RWPE1 (cell line): ENCODE results near the gene TSBP1.

Experiments used
- CTCF ChIA-PET: fragments of 350-600 bp; sonication (Branson Sonifier 250); formaldehyde crosslinking; extraction: SDS; loops from one replicate; lab custom pipeline; 2021; lab: Yijun Ruan, JAX
- POLR2A ChIA-PET: fragments of 400-600 bp; formaldehyde crosslinking; extraction: SDS; loops from one replicate; lab custom pipeline; 2020; ENCODE audit warnings: antibody characterized with exemption; ENCODE audit not compliant: low non-redundant PET; lab: Yijun Ruan, JAX
- DNase-seq: peaks from one replicate; pipeline ENCODE4 v3.0.0; 2012; ENCODE audit warnings: low spot score
- H3K27ac ChIP-seq: fragments of 450-650 bp; 2 replicates; pipeline ENCODE4 v1.5.1; 2017
- TF ChIP-seq, protein P1 (sequence below): fragments of 450-650 bp; conservative IDR thresholded peaks from 2 replicates; pipeline ENCODE4 v1.5.1; 2017; ENCODE audit warnings: low read depth, mild to moderate bottlenecking

The TSBP1 gene

DNA sequence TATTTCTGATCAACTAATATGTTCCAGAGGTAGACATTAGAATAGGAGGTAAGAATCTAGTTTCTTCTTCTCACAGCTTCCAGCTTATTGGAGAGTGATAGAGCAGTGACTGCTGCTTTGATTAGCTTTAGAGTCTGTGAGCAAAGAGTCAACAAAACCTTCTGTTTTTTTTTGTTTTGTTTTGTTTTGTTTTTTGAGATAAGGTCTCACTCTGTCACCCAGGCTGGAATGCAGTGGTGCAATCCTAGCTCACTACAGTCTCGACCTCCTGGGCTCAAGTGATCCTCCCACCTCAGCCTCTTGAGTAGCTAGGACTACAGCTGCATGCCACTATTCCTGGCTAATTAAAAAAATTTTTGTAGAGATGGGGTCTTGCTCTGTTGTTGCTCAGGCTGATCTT lies 39.3 kb downstream of the TSBP1 start:
- ChIA-PET POLR2A (no interaction called here), CTCF (interaction anchor here (0.6 to 0.7 kb wide), 2 partner anchors 54 to 72 kb away, joined by 3 to 4 read pairs; no protein-coding TSS in a partner anchor)
- TF ChIP-seq, protein P1, sequence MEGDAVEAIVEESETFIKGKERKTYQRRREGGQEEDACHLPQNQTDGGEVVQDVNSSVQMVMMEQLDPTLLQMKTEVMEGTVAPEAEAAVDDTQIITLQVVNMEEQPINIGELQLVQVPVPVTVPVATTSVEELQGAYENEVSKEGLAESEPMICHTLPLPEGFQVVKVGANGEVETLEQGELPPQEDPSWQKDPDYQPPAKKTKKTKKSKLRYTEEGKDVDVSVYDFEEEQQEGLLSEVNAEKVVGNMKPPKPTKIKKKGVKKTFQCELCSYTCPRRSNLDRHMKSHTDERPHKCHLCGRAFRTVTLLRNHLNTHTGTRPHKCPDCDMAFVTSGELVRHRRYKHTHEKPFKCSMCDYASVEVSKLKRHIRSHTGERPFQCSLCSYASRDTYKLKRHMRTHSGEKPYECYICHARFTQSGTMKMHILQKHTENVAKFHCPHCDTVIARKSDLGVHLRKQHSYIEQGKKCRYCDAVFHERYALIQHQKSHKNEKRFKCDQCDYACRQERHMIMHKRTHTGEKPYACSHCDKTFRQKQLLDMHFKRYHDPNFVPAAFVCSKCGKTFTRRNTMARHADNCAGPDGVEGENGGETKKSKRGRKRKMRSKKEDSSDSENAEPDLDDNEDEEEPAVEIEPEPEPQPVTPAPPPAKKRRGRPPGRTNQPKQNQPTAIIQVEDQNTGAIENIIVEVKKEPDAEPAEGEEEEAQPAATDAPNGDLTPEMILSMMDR = no peak
- no peak overlapping the region for H3K27ac ChIP-seq
- DNase-seq = no peak

- ChIA-PET POLR2A (no interaction called here), CTCF (interaction anchor here (0.6 kb wide), 2 partner anchors 8 to 107 kb away, joined by 4 read pairs; no protein-coding TSS in a partner anchor)
- no peak overlapping the region for H3K27ac ChIP-seq
- DNase-seq = no peak
- TF ChIP-seq, protein P1 = no peak
These were observed 42.6 kb downstream of the TSBP1 start for GRCh38 chr6:32329141-32329540.

- ChIA-PET POLR2A (no interaction called here), CTCF (no interaction called here)
- TF ChIP-seq, protein P1 = no peak
- H3K27ac ChIP-seq = no peak overlapping the region
- DNase-seq = no peak
These were observed 44.6 kb downstream of the TSBP1 start for GRCh38 chr6:32327103-32327502.

- no peak overlapping the region for H3K27ac ChIP-seq
- DNase-seq = no peak
- TF ChIP-seq, protein P1 = no peak
- ChIA-PET POLR2A (no interaction called here), CTCF (no interaction called here)
These were observed 53.2 kb downstream of the TSBP1 start for GRCh38 chr6:32318501-32318900.

DNA sequence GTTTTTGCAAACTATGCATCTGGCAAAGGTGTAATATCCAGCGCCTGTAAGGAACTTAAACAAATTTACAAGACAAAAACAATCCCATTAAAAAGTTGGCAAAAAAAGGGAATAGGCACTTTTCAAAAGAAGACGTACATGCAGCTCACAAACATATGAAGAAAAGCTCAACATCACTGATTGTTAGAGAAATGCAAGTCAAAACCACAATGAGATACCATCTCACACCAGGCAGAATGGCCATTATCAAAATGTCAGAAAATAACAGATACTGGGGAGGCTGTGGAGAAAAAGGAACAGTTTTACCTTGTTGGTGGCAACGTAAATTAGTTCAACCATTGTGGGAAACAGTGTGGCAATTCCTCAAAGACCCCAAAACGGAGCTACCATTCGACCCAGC lies 54.2 kb downstream of the TSBP1 start:
- CTCF ChIA-PET = interaction anchor here (0.8 to 1.0 kb wide), 2 partner anchors 73 to 115 kb away, joined by 3 read pairs; no protein-coding TSS in a partner anchor

DNA sequence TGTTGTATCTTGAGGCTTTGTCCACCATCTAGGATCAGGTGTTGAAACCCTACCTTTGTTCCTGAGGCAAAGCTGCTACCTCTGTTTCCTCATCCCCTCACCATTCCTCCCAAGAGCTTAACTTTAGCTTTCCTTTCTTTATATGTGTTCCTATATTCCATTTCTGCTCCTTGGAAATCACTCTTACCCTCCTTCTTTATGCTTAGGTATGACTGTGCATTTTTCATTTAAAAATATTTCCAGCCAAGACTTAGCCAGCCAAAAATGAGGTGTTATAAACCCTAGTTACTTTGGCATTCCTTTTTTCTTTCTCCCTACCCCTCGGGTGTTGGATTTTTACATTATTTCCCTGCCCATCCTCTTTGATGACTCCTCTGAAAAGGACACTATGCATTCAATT lies 57.7 kb downstream of the TSBP1 start:
- POLR2A ChIA-PET = no interaction called here
- H3K27ac ChIP-seq = no peak overlapping the region
- TF ChIP-seq, protein P1 = no peak
- DNase-seq = no peak
- CTCF ChIA-PET = interaction anchor here (0.6 kb wide), 1 partner anchor 60 kb away, joined by 3 read pairs; no protein-coding TSS in a partner anchor

More for the DNA sequence above, 54.2 kb downstream of the TSBP1 start:
- POLR2A ChIA-PET = no interaction called here
- no peak overlapping the region for H3K27ac ChIP-seq
- DNase-seq = no peak
- TF ChIP-seq, protein P1 = no peak
